GM19452 (cell line): ENCODE data around the gene UBE2L3.
A peak's percentile ranks its signal among the peaks of the same experiment; 100 is the strongest.
"Not testable (repeated sequence)": the region's sequence is repeated elsewhere in the genome, so short reads cannot be mapped to it uniquely, and the experiment has no call there.

ENCODE experiments used
- ATAC-seq: cut with Tn5 transposase; IDR thresholded peaks from one replicate; pipeline ENCODE4 v1.9.1; 2021; ENCODE audit not compliant: unreplicated experiment

Gene UBE2L3

DNA sequence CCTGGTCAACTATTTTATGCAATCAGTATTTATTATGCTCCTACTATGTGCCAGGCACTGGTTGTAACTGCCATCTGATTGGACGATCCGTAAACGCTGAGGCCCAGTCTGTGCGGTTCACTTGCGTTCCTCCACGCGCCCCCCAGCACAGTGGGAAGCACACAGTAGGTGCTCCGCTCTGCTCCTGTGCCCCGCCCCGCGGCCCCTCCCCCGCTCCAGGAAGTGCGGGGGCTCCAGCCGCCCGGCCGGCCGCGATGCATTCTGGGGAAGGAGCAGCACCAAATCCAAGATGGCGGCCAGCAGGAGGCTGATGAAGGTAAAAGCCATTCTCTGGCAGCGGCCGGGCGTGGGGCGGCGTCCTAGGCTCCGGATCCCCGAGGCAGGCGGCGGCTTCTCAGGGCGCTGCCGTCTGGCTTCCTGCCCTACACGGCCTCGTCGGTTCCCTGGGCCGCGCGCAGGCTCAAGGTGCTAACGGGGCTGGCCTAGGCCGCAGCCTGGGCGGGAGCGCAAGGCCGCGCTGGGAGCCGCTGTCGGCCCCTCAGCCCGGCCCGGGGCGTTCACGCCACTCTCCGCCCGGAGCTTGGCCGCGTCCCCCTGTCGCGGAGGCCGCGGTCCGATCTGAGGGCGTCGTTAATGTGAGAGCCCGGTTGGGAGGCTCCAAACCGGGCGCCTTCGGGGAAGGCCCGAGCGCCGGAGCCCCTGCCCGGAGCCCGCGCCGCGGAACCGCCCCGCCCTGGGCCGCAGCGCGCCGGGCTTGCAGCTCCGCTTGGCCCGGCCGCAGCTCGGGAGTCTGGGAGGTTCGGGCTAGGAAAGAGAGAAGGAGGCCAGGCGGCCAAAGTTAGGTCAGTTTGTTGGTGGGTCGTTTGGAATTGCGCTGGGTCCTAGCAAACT is at the start of gene UBE2L3:
Gene UBE2L3 (plus strand): TSS at position 259 of the 891 bp plus-strand sequence. CDS start 31 bp downstream, at position 290.
- peak; percentile 55 for ATAC-seq

DNA sequence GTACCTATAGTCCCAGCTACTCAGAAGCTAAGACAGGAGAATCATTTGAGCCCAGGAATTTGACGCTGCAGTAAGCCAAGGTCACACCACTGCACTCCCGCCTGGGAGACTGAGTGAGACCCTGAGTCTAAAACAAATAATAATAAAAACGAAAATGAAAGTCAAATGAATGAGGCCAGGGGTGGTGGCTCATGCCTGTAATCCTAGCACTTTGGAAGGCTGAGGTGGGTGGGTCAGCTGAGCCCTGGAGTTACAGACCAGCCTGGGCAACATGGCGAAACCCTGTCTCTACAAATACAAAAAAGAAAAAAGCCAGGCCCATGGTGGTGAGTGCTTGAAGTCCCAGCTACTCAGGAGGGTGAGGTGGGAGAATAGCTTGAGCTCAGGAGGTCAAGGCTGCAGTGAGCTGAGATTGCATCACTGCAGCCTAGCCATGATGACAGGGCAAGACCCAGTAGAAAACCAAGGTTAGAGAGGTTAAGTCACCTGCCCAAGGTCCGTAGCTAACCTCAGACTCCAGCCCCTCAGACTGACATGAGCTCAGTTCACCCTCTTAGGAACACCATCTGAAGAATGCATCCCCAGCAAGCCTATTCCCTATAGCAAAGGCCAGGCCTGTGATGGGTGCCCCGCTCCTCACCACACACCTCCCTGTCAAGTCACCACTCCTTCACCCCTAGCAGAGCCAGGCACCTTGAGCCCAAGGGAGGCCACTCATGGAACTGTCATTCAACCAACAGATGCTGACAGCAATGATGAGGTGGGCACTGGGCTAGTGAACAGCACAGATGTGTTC is 40.6 kb upstream of the UBE2L3 start:
- ATAC-seq, result not testable (repeated sequence)

DNA sequence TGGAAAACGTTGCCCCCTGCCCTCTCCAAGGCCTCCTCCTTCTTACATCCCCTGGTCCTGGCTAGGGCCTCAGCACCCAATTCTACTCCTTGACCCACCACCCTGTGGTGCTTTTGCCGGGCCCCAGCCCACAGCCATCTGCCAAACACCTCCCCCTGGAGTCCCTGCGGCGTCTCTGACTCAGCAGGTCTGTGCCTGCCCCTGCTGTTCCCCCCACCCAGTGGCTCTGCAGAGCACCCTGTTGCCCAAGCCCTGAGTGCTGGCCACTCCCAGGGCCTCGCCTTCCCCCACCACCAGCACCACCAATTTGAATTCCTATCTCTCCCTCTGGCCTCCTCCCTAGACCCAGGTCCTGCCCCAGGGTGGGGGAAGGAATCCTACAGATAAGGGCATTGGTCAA is 36.0 kb upstream of the UBE2L3 start:
- not testable (repeated sequence) for ATAC-seq

GRCh38 chr22:21532863-21533648 is 34.5 kb upstream of the UBE2L3 start:
- not testable (repeated sequence) for ATAC-seq

- ATAC-seq, result not testable (repeated sequence)
These were observed 27.7 kb upstream of the UBE2L3 start for GRCh38 chr22:21539862-21540261.

DNA sequence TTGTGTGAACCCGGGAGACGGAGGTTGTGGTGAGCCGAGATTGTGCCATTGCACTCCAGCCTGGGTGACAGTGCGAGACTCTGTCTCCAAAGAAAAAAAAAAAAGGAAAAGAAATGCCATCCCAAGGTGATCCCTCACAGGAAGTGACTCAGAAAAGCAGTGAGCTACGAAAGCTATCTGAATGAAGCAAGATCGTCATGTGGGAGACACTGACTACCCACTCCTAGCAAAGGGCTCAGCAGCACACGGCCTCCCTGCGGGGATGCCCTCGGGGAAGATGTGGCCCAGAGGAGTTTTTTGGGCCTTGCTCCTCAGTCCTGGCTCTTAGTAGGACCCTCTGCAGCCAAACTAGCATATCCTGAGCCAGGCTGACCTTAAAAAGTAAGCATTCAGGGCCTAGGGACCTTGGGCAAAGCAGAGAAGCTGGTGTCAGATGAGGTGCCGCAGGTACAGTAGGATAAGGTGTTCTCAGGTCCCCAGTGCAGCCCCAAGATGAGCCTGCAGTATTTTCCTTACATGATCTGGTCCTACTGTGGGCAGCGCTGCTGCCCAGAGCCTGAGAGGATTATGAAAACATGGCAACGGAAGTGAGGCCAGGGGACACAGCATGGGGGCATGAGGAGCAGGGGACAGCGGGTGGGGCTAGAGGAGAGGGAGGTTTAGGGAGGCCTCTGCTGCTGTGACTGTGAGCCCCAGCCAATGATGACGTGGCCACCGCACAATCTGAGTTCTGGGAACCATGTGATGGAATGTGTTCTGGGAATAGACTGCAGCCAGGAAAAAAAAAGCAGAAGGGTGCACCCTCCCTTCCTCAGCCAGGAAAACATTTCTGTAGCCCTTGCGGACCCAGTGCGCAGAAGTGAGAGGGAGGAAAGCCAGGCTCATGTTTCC is 22.8 kb upstream of the UBE2L3 start:
- ATAC-seq, result not testable (repeated sequence)

- ATAC-seq, result not testable (repeated sequence)
These were observed 18.0 kb upstream of the UBE2L3 start for GRCh38 chr22:21549558-21549957.

- not testable (repeated sequence) for ATAC-seq
These were observed 17.4 kb upstream of the UBE2L3 start for GRCh38 chr22:21550008-21550677.

DNA sequence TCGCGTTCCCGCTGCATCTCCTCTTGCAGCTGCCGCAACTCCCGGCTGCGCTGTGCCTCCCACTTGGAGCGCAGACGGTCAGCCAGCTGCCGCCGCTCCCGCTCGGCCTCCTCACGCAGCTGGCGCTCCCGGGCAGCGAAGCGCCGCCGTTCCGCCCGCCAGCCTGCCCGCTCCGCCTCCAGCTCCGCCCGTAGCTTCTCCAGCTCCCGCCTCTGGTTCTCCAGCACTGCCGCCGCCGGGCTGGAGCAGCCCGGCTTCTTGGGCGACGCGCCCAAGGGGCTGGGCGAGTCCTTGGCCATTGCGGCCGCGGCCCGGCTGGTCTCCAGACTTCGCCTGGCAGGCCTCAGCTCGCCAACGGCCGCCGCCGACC is 16.9 kb upstream of the UBE2L3 start:
- ATAC-seq, result not testable (repeated sequence)

DNA sequence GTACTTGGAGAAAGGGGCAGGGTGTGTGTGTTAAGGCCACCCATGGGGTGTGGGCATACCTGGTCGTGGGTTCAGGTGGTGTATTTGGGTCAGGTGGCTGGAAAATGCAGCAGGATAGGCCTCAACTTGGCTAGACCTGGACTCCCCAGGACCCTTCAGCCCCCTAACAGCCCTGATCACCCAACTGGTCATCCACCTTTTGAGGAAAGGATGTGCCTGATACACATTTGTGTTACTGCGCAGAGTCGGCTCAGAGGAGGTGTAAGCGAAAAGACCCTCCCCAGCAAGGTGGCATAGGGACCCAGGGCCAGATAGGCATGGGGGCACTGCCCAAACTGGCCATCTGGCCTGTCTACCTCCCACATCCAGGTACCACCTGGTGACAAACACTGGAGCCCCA is 16.2 kb upstream of the UBE2L3 start, which contains the start of gene RIMBP3C:
Gene RIMBP3C (minus strand): TSS at position 101 of the 400 bp plus-strand sequence. CDS start 485 bp downstream, outside the sequence.
- not testable (repeated sequence) for ATAC-seq

DNA sequence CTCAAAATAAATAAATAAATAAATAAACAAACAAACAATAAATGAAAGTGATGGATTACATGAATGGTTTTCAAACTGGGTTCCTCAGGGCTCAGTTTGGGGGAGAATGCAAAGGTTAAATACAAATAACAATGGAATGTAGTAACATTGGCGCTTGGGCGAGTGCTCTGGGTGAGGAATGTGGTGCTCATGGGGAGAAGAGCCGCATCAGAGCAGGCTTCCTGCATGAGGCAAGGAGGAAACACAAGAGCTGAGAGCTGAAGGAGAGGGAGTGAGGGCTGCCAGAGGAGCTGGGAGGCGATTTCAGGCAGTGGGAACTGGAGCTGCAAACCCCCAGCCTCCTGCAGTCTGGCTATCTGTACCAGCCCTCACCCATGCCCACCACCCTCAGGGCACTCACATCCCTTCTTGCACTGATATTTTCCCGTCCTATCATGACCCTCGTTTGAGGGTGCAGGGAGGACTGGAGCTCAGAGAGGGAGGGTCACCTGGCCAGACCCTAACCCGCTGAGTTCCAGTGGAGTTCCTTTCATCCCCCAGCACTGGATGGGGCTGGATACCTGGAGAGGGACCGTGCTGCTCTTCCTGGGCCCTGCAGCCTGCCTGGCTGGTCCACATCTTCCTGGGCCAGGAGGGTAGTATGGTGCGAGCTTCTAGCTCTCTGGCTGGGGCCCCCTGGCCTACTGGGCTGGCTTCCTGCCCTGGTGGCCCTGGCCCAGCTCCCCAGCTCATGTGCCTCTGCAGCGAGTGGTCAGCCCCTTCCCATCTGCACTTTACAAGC is 8.0 kb upstream of the UBE2L3 start:
- not testable (repeated sequence) for ATAC-seq

- not testable (repeated sequence) for ATAC-seq
These were observed 6.9 kb upstream of the UBE2L3 start for GRCh38 chr22:21560657-21561056.

- ATAC-seq, result no peak
These were observed 3.6 kb upstream of the UBE2L3 start for GRCh38 chr22:21563912-21564311.

GRCh38 chr22:21564411-21564810 is 3.1 kb upstream of the UBE2L3 start:
- no peak for ATAC-seq

DNA sequence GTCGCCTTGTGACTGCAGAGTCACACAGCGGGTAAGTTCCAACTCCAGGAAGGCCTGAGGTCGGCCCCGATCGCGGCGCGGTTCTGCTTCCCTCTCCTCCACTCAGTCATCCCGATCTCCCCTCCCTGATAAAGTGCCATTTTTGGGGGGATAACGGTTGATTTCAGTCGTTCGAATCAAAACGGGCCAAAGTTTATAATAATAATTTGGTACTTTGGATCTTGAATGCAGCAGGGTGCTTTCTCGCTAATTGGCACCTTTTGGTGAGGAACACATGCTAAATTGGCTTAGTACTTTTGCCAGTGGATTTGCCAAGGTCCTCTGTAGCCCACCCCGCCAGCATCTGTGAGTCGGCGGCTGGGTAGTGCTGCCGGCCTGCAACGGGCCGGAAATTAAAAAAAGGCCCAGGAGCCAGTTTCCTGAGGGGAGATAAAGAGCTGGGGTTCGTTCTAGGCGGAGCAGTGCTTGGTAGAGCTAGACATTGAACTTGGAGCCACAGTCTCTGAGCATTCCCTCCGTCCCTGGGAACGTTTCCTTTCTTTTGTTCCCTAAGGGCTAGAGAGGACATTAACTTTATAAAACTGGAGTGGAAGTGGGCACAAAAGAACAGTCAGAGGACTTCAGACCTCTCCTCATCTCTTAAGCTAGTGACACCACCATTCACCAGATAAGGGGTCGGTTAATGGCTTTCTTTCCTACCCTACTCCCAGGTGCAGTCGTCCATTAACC is 997 bp downstream of the UBE2L3 start:
- ATAC-seq, result no peak

DNA sequence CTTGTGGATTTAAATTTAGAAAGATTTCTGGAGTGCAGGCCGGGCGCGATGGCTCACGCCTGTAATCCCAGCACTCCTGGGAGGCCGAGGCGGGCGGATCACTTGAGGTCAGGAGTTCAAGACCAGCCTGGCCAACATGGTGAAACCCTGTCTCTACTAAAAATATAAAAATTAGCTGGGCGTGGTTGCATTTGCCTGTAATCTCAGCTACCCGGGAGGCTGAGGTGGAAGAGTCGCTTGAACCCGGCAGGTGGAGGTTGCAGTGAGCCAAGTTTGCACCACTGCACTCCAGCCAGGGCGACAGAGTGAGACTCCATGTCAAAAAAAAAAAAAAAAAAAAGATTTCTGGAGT is 1.5 kb downstream of the UBE2L3 start:
- ATAC-seq, result not testable (repeated sequence)

DNA sequence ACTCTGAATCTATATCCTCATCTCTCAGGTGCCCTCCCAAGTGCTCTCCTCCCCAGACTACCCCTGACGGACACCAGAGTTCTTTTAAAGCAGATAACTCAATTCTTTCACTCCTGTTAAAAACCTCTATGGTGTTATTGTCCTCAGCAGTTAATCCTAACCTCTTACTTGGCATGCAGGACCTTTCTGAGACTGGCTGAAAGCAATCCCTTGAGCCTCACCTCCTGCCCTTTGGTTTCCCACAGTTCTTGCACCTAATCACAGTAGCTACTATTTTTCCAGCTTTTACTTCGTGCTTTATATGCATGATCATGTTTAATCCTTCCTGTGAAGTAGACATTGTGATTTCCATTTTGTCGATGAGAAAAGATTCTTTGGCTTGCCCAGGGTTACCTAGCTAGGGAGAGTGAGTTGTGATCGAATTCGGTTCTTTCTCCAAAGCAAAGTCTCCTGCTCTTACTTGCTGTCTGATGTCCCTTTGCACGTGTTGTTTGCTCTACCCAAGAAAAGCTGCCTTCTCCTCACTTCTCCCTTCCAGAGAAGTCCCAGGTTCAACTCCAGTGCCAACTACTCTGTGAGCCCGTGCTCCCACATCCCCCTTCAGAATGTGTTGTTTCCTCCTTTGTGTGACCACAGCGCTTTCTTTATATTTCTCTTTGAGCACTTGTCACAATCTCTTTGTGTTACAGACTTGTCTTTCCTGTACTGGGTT is 2.1 kb downstream of the UBE2L3 start:
- no peak for ATAC-seq
